Ascending aorta (tissue), 2 donors: Measurements from ENCODE around the gene ARSG. TPM values are rescaled to one million over a fixed set of nuclear protein-coding genes. Genes with fewer than 3 reads are reported as not detected.
A peak's percentile ranks its signal among the peaks of the same experiment; 100 is the strongest.
"Not testable (repeated sequence)": the region's sequence is repeated elsewhere in the genome, so short reads cannot be mapped to it uniquely, and the experiment has no call there.

ENCODE experiments used
- DNase-seq, 2 donors: peaks; one replicate each; pipeline ENCODE4 v3.0.0-alpha.2; 2019; ENCODE audit warnings: low spot score in 2 of 2
- H3K27ac ChIP-seq, 2 donors: fragments of 200-600 bp; sonication (generic); one replicate each; pipeline ENCODE4 v1.5.1; 2016 to 2017; ENCODE audit warnings: mild to moderate bottlenecking in 1 of 2
- H3K27me3 ChIP-seq: fragments of 200-600 bp; sonication (generic); one replicate; pipeline ENCODE4 v1.5.1; 2017
- H3K36me3 ChIP-seq, 2 donors: fragments of 200-600 bp; sonication (generic); one replicate each; pipeline ENCODE4 v1.5.1; 2016
- H3K4me1 ChIP-seq, 2 donors: fragments of 200-600 bp; sonication (generic); one replicate each; pipeline ENCODE4 v1.5.1; 2016 to 2017; ENCODE audit warnings: mild to moderate bottlenecking in 1 of 2
- H3K4me3 ChIP-seq, 2 donors: fragments of 200-600 bp; sonication (generic); one replicate each; pipeline ENCODE4 v1.5.1; 2016 to 2017; ENCODE audit warnings: mild to moderate bottlenecking in 1 of 2
- H3K9me3 ChIP-seq, 2 donors: fragments of 200-600 bp; sonication (generic); one replicate each; pipeline ENCODE4 v1.5.1; 2016
- CTCF ChIP-seq, 3 experiments: fragments of 200-600 bp in 2 of 3; fragments of 450-650 bp in 1 of 3; sonication (generic) in 2 of 3; IDR thresholded peaks; one replicate each; pipeline ENCODE4 v1.5.1; 2016 to 2019; ENCODE audit warnings: antibody characterized with exemption in 3 of 3, mild to moderate bottlenecking in 1 of 3, moderate library complexity in 1 of 3
- intact Hi-C: fragments of 100-400 bp; cut with DNase I; formaldehyde crosslinking; loops from one replicate; pipeline ENCODE4 v1.15.1; 2023
- total RNA-seq: library from RNA; depleted of rRNA; stranded (reverse); fragments of >200 nt; gene quantifications from one replicate; pipeline ENCODE4 v1.1.0, GENCODE V29; 2016

ARSG gene
- total RNA-seq, 1 donor from 2014 or later = 7.3 TPM

DNA sequence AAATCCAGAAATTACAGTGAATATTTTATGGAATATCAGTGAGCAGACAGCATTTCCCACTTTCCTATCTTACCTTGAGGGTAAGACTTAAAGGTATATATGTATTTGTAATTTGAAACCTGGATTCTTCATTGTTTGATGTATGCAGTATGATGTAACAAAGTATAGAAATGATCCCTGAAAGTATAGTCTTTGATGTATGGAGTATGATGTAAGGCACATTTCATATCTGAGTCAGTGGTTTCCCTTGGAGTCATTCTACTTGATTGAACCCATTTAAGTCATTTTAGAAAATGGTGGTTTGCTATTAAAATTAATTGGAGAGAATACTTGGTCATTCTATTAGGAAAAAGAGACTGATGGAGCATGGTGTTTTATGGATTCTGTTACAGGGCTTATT lies 33.4 kb upstream of the ARSG start:
- H3K4me1 ChIP-seq = peaks cover 0 to 5% of the 10 kb centered on the region in 2 donors
- no peak overlapping the region for H3K4me3 ChIP-seq
- peak overlapping the region in 1 of 2 donors; percentile 78 for H3K27ac ChIP-seq
- no peak for DNase-seq
- intact Hi-C loops = no loop called here
- no peak for TF ChIP-seq CTCF (IDR thresholded peaks at IDR 0.05)
- peaks cover 16 to 28% of the 10 kb centered on the region in 2 donors for H3K36me3 ChIP-seq
- no peaks in the 10 kb centered on the region for H3K27me3 ChIP-seq
- no peaks in the 10 kb centered on the region for H3K9me3 ChIP-seq

DNA sequence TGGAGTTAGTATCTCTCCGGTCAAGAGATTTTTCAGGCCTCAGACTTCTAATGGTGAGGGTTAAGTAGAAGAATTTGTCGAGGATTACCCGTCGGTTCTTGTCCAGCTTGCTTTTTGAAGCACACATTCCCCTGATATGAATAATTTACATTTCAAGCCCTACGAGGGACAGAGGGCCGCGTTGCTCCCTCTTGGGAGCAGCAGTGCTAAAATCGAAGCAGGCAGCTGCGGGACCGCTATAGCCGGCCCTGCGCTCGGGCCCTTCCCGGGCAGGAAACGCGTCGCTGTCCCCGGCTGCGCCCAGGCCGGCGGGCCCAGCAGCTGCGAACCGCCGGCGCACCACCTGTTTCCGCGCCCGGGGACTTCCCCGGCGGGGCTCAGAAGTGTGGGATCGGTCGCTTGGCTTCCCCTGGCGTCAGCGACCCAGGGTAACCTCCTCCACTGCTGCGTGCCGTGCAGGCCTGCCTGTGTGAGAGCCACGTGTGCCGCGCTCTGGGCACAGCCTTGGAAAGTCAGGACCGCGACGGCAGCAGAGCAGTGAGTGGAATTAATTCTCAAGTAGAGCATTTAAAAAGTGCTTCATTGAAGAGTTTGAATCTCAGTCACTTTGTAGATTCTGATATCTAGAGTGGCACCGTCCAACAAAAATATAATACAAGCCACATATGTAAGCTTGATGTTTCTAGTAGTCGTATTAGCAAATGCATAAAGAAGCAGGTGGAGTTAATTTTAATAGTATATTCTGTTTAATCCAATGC lies 32.2 kb upstream of the ARSG start:
- H3K36me3 ChIP-seq = peaks cover 11 to 24% of the 10 kb centered on the region in 2 donors
- H3K4me1 ChIP-seq, H3K9me3 ChIP-seq, H3K27me3 ChIP-seq, intact Hi-C loops: not testable (repeated sequence)
- peak overlapping the region; percentile 21 to 55 for H3K4me3 ChIP-seq
- peak overlapping the region; percentile 11 to 78 for H3K27ac ChIP-seq
- peak in 1 of 2 donors; percentile 55 for DNase-seq

DNA sequence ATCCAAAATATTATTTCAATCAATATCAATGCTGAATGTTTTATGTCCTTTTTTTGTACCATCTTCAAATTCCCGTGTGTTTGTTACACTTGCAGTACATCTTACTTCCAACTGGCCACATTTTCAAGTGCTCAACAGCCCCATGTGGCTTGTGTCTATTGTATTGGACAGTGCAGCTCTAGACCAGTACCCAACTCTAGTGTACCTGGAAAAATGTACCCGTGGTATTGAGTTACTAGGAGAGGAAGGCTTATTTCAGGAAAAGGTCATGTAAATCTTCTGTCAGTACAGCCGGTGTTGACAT lies 31.7 kb upstream of the ARSG start:
- H3K9me3 ChIP-seq, H3K4me1 ChIP-seq, intact Hi-C loops, H3K27me3 ChIP-seq, DNase-seq: not testable (repeated sequence)
- peak overlapping the region in 1 of 2 donors; percentile 55 for H3K4me3 ChIP-seq
- H3K27ac ChIP-seq = peak overlapping the region; percentile 11 to 78
- H3K36me3 ChIP-seq = peaks cover 8 to 19% of the 10 kb centered on the region in 2 donors

DNA sequence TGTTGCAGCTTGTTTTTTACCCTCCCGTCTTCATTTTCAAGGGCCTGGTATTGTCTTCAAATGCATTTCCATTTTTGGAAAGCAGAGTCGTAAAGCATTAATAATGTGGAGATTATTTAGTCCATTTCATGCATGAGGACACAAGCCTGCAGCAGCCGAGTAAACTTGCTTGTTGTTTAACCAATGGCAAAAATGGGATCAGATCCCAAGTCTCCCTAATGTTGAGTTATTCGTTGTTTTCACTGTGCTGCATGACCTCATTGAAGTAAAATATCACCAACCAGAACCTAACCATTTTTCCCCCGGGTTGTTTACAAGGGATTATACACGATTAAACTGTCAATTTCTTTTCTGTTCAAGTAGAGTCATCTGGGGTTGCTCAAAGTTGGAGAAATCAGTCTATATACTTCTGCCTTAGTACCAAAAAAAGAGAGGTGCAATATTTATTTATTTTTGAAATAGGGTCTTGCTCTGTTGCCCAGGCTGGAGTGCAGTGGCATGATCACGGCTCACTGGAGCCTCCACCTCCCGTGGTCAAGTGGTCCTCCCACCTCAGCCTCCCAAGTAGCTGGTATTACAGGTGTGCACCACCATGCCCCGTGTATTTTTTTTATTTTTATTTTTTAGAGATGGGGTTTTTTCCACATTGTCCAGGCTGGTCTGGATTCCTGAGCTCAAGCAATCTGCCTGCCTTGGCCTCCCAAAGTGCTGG lies 31.1 kb upstream of the ARSG start:
- no peak for DNase-seq
- Histone ChIP-seq H3K36me3 (peaks cover 5 to 13% of the 10 kb centered on the region in 2 donors), H3K27me3 (no peaks in the 10 kb centered on the region), H3K4me3 (no peak overlapping the region), H3K27ac (no peak overlapping the region), H3K4me1 (peaks cover 0 to 5% of the 10 kb centered on the region in 2 donors), H3K9me3 (no peaks in the 10 kb centered on the region)
- no peak for TF ChIP-seq CTCF (IDR thresholded peaks at IDR 0.05)
- intact Hi-C loops = loop anchor here (5.0 kb wide), 2 partner anchors 137 to 502 kb away; no protein-coding TSS in a partner anchor

- peak overlapping the region in 1 of 2 donors; percentile 40 for H3K27ac ChIP-seq
- not testable (repeated sequence) for DNase-seq
These were observed 28.8 kb upstream of the ARSG start for GRCh38 chr17:68262467-68262866.

GRCh38 chr17:68263101-68263681 lies 28.1 kb upstream of the ARSG start:
- H3K36me3 ChIP-seq, DNase-seq, H3K4me1 ChIP-seq, H3K27me3 ChIP-seq, H3K4me3 ChIP-seq, H3K27ac ChIP-seq, H3K9me3 ChIP-seq: not testable (repeated sequence)
- intact Hi-C loops = loop anchor here (1.0 to 5.0 kb wide), 4 partner anchors 134 to 499 kb away; no protein-coding TSS in a partner anchor
- peak; percentile 46 to 60 (median 47) for TF ChIP-seq CTCF (IDR thresholded peaks at IDR 0.05)

More at GRCh38 chr17:68262467-68262866, 28.8 kb upstream of the ARSG start:
- H3K27me3 ChIP-seq, H3K4me1 ChIP-seq, H3K9me3 ChIP-seq, H3K36me3 ChIP-seq, H3K4me3 ChIP-seq: not testable (repeated sequence)
- intact Hi-C loops = loop anchor here (2.0 to 5.0 kb wide), 3 partner anchors 135 to 500 kb away; no protein-coding TSS in a partner anchor

DNA sequence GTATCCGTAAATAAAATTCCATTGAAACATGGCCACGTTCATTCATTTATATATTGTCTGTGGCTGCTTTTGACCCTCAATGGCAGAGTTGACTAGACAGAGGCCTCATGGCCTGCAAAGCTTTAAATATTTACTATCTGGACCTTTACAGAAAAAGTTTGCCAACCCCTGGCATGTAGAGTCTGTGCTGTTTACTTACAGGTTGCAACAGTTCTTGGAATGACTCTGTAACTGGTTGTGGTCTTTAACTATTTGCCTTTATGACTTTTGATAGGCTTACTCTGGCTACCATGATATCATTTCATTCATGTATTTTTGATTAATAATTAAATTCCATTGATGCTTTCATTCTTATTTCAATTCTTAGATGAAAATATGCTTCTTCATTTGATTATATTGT lies 25.5 kb upstream of the ARSG start:
- H3K9me3 ChIP-seq, intact Hi-C loops, H3K27ac ChIP-seq, H3K36me3 ChIP-seq, DNase-seq, H3K4me3 ChIP-seq, H3K4me1 ChIP-seq, H3K27me3 ChIP-seq: not testable (repeated sequence)
